ENCODE data around the gene ZBTB12. TPM values are rescaled to one million over a fixed set of nuclear protein-coding genes. Genes with fewer than 3 reads are reported as not detected.

Gene ZBTB12
- total and polyA plus RNA-seq, 10 of the 15 experiments (the other 5 are each of a cell fraction or from before 2014, with no cell fraction given), result 0.81 to 4.5 (median 1.7) TPM; not detected in 4

DNA sequence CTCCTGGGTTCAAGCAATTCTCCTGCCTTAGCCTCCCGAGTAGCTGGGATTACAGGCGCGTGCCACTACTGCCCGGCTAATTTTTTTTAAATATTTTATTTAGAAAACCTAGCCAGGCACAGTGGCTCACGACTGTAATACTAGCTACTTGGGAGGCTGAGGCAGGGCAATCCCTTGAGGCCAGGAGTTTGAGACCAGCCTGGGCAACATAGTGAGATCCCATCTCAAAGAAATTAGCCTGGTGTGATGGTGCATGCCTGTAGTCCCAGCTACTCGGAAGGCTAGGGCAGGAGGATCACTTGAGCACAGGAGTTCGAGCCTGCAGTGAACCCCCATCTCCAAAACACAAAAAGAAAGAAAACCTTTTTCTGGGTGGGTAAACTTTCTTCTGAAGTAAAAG lies 25.5 kb downstream of the ZBTB12 start (continued):
- TF ChIP-seq, protein P1, sequence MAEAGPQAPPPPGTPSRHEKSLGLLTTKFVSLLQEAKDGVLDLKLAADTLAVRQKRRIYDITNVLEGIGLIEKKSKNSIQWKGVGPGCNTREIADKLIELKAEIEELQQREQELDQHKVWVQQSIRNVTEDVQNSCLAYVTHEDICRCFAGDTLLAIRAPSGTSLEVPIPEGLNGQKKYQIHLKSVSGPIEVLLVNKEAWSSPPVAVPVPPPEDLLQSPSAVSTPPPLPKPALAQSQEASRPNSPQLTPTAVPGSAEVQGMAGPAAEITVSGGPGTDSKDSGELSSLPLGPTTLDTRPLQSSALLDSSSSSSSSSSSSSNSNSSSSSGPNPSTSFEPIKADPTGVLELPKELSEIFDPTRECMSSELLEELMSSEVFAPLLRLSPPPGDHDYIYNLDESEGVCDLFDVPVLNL (IDR thresholded peaks at IDR 0.05; ENCODE audit: low read depth, low read length), result no peak

DNA sequence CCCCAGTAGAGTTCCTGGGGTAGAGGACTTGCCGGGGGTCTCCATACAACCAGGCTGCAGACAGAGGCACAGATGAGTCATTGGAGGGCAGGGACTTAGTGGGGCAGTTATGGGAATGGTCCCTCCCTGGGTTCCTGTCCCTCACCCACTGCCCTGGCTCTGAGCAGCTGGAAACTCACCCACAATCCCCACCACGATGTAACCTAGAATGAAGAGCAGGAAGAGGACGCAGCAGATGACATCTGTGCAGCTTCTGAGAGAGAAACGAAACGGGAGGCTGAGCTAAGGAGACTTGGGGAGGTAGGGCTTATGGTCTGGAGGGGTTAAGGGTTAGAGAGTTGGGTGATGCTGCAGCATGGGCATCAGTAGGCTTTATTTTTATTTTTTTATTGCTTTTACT lies 26.0 kb downstream of the ZBTB12 start:
- WGBS (ENCODE audit: insufficient coverage, insufficient replicate concordance, low lambda C conversion rate, missing lambda C conversion rate), result 18% methylated on average over 5 of the region's 5 CpGs
- TF ChIP-seq PAX5 (IDR thresholded peaks at IDR 0.05; ENCODE audit: borderline replicate concordance, low read depth, low read length) (no peak), HDGF (IDR thresholded peaks at IDR 0.05) (no peak), STAT1 (conservative IDR thresholded peaks at IDR 0.05) (no peak), MEF2A (IDR thresholded peaks at IDR 0.05; ENCODE audit: insufficient read depth, low read depth, low read length) (no peak), ZNF24 (IDR thresholded peaks at IDR 0.05) (no peak), CBFB (IDR thresholded peaks at IDR 0.05; ENCODE audit: low read depth) (no peak), YBX1 (IDR thresholded peaks at IDR 0.05) (no peak), BCL11A (IDR thresholded peaks at IDR 0.05; ENCODE audit: low read depth, low read length) (no peak), RELA (IDR thresholded peaks at IDR 0.05; ENCODE audit: borderline replicate concordance, partially characterized antibody) (no peak), BRCA1 (IDR thresholded peaks at IDR 0.05; ENCODE audit: low read depth, low read length) (no peak), SIN3A (IDR thresholded peaks at IDR 0.05; ENCODE audit: low read depth, low read length) (no peak)
- TF ChIP-seq, protein P2, sequence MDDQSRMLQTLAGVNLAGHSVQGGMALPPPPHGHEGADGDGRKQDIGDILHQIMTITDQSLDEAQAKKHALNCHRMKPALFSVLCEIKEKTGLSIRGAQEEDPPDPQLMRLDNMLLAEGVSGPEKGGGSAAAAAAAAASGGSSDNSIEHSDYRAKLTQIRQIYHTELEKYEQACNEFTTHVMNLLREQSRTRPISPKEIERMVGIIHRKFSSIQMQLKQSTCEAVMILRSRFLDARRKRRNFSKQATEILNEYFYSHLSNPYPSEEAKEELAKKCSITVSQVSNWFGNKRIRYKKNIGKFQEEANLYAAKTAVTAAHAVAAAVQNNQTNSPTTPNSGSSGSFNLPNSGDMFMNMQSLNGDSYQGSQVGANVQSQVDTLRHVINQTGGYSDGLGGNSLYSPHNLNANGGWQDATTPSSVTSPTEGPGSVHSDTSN (IDR thresholded peaks at IDR 0.05; ENCODE audit: insufficient replicate concordance, low read depth, low read length), result no peak
- TF ChIP-seq, protein P3, sequence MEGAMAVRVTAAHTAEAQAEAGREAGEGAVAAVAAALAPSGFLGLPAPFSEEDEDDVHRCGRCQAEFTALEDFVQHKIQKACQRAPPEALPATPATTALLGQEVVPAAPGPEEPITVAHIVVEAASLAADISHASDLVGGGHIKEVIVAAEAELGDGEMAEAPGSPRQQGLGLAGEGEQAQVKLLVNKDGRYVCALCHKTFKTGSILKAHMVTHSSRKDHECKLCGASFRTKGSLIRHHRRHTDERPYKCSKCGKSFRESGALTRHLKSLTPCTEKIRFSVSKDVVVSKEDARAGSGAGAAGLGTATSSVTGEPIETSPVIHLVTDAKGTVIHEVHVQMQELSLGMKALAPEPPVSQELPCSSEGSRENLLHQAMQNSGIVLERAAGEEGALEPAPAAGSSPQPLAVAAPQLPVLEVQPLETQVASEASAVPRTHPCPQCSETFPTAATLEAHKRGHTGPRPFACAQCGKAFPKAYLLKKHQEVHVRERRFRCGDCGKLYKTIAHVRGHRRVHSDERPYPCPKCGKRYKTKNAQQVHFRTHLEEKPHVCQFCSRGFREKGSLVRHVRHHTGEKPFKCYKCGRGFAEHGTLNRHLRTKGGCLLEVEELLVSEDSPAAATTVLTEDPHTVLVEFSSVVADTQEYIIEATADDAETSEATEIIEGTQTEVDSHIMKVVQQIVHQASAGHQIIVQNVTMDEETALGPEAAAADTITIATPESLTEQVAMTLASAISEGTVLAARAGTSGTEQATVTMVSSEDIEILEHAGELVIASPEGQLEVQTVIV (IDR thresholded peaks at IDR 0.05; ENCODE audit: borderline replicate concordance, partially characterized antibody), result no peak
- TF ChIP-seq, protein P4, sequence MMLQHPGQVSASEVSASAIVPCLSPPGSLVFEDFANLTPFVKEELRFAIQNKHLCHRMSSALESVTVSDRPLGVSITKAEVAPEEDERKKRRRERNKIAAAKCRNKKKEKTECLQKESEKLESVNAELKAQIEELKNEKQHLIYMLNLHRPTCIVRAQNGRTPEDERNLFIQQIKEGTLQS (IDR thresholded peaks at IDR 0.05; ENCODE audit: borderline replicate concordance, extremely low read depth, low read depth, low read length), result no peak
- TF ChIP-seq, protein P5, sequence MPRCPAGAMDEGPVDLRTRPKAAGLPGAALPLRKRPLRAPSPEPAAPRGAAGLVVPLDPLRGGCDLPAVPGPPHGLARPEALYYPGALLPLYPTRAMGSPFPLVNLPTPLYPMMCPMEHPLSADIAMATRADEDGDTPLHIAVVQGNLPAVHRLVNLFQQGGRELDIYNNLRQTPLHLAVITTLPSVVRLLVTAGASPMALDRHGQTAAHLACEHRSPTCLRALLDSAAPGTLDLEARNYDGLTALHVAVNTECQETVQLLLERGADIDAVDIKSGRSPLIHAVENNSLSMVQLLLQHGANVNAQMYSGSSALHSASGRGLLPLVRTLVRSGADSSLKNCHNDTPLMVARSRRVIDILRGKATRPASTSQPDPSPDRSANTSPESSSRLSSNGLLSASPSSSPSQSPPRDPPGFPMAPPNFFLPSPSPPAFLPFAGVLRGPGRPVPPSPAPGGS (IDR thresholded peaks at IDR 0.05; ENCODE audit: borderline replicate concordance, insufficient read depth, low read depth, low read length, poor library complexity, severe bottlenecking), result no peak
- no peak for ATAC-seq
- H3K4me1 ChIP-seq (ENCODE audit: control insufficient read depth, insufficient read depth, low read length), result no peaks in the 10 kb centered on the region
- H3K4me3 ChIP-seq, result no peak overlapping the region
- intact Hi-C loops (cut with micrococcal nuclease; ENCODE audit: unreplicated experiment), result no loop called here
- CTCF ChIA-PET, result interaction anchor here (0.8 to 1.5 kb wide), 4 partner anchors 9 to 48 kb away, joined by 3 to 6 read pairs (median 4); partner anchors contain the start of gene HSPA1B
- H3K9me3 ChIP-seq (replicated peaks; ENCODE audit: control insufficient read depth, insufficient read depth, low read length), result no peaks in the 10 kb centered on the region
- RAD21 ChIA-PET (ENCODE audit: unreplicated experiment), result no interaction called here
- H3K27me3 ChIP-seq (replicated peaks in 1 of 2; ENCODE audit: control insufficient read depth in 2 of 2, insufficient read depth in 2 of 2, low read length in 1 of 2), result no peaks in the 10 kb centered on the region
- DNase-seq (ENCODE audit: low read depth, low spot score), result no peak
- no peak overlapping the region for H3K4me2 ChIP-seq (ENCODE audit: control insufficient read depth, insufficient read depth)
- no peaks in the 10 kb centered on the region for H3K79me2 ChIP-seq (ENCODE audit: control insufficient read depth, insufficient read depth, low read length)
- in situ Hi-C loops (cut with MboI), result no loop called here
- H3K36me3 ChIP-seq (ENCODE audit: control insufficient read depth in 2 of 2, insufficient read depth in 2 of 2, low read length in 1 of 2), result peaks cover 0 to 6% of the 10 kb centered on the region in 2 experiments; a peak in 2 of 4 replicates
- H2AFZ ChIP-seq (ENCODE audit: control insufficient read depth, low read depth, low read length), result no peak overlapping the region
- no peak for FAIRE-seq
- H4K20me1 ChIP-seq (ENCODE audit: control insufficient read depth, insufficient read depth), result no peaks in the 10 kb centered on the region
- no TSS peak for BruUV-seq (replicated peaks)
- H3K27ac ChIP-seq (ENCODE audit: control insufficient read depth, insufficient read depth), result no peak overlapping the region
- H3K9ac ChIP-seq (ENCODE audit: control insufficient read depth, insufficient read depth, low read length), result no peak overlapping the region
- SMC1A ChIA-PET (ENCODE audit: uncharacterized antibody, unreplicated experiment), result interaction anchor here (1.4 to 1.9 kb wide), 3 partner anchors 13 to 28 kb away, joined by 3 to 5 read pairs (median 3); partner anchors contain the start of gene NEU1
- POLR2A ChIA-PET, result interaction anchor here (0.6 to 1.0 kb wide), 2 partner anchors 12 to 123 kb away, joined by 3 read pairs; no protein-coding TSS in a partner anchor

Data from GM12878 (cell line).